ENCODE data around the gene ZBED2. TPM values are rescaled to one million over a fixed set of nuclear protein-coding genes. Genes with fewer than 3 reads are reported as not detected.

Gene ZBED2
- total RNA-seq, 2 donors from 2014 or later, result not detected

DNA sequence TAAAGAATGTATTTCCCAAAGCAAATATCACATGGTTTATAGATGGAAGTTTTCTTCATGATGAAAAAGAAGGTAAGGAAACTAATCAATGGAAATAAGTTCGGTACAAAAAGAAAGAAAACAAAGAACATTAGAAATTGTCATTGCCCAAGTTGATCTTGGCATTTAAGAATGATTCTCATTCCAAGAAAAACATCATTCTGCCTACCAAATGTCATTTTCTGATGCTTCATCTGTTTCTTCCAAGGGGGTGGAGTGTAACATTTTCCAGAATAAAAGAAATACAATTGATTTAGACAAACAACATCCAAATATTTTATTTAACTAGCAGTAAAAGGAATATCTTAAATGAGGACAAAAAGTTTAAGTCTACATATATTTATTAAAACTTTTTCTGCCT is 3.0 kb upstream of the ZBED2 start:
- Histone ChIP-seq H3K4me3 (no peak overlapping the region), H3K27me3 (replicated peaks; ENCODE audit: insufficient read depth) (no peaks in the 10 kb centered on the region), H3K27ac (no peak overlapping the region), H3K4me1 (ENCODE audit: control insufficient read depth in 1 of 2, low read depth in 2 of 2) (no peaks in the 10 kb centered on the region), H3K36me3 (no peaks in the 10 kb centered on the region), H3K9me3 (no peaks in the 10 kb centered on the region)
- DNase-seq (ENCODE audit: low spot score), result no peak
- TF ChIP-seq, protein P1, sequence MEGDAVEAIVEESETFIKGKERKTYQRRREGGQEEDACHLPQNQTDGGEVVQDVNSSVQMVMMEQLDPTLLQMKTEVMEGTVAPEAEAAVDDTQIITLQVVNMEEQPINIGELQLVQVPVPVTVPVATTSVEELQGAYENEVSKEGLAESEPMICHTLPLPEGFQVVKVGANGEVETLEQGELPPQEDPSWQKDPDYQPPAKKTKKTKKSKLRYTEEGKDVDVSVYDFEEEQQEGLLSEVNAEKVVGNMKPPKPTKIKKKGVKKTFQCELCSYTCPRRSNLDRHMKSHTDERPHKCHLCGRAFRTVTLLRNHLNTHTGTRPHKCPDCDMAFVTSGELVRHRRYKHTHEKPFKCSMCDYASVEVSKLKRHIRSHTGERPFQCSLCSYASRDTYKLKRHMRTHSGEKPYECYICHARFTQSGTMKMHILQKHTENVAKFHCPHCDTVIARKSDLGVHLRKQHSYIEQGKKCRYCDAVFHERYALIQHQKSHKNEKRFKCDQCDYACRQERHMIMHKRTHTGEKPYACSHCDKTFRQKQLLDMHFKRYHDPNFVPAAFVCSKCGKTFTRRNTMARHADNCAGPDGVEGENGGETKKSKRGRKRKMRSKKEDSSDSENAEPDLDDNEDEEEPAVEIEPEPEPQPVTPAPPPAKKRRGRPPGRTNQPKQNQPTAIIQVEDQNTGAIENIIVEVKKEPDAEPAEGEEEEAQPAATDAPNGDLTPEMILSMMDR (IDR thresholded peaks at IDR 0.05), result no peak
- no peak for ATAC-seq (ENCODE audit: insufficient number of reproducible peaks, low FRiP score, low read depth)

DNA sequence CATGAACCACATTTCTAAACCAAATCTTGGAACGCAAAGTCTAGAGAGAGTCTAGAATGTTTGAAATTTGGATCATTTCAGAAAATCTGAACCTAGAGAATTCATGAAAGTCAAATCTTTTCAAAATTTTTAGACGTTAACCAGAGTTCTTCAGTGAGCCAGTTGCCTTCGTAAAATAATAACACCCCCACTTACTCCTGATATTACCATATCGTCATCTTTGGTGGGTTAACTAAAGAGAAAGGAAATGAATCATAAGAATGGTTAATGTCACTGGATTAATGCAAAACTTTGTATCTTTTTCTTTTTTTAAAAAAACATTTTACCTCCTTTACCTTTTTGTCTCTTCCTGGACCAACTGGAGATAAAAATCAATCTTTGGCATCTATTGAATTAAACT is 1.2 kb upstream of the ZBED2 start:
- Histone ChIP-seq H3K36me3 (no peaks in the 10 kb centered on the region), H3K9me3 (no peaks in the 10 kb centered on the region), H3K27ac (no peak overlapping the region), H3K27me3 (replicated peaks; ENCODE audit: insufficient read depth) (no peaks in the 10 kb centered on the region), H3K4me3 (no peak overlapping the region), H3K4me1 (ENCODE audit: control insufficient read depth in 1 of 2, low read depth in 2 of 2) (no peaks in the 10 kb centered on the region)
- TF ChIP-seq, protein P1 (IDR thresholded peaks at IDR 0.05), result no peak
- DNase-seq (ENCODE audit: low spot score), result no peak
- no peak for ATAC-seq (ENCODE audit: insufficient number of reproducible peaks, low FRiP score, low read depth)

DNA sequence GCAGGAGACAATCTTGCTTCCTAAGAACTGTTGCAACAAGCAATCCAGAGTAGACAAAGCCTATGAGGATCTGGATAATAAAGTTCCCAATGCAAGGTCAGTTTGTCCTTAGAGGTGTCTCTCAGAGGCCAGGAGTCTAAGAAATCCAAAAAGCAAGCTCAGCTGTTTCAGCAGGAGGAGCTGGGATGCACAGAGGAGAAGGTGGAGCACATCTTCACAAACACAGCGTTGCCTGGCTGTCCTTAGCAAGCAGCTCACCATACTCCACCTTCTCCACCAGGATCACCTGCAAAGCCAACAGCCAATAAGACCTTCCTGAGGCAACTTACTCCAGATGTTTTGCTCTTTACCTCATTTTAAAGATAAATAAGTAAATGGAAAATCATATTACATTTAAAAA is 365 bp downstream of the ZBED2 start:
- Histone ChIP-seq H3K36me3 (no peaks in the 10 kb centered on the region), H3K4me3 (no peak overlapping the region), H3K9me3 (no peaks in the 10 kb centered on the region), H3K27me3 (replicated peaks; ENCODE audit: insufficient read depth) (no peaks in the 10 kb centered on the region), H3K27ac (no peak overlapping the region), H3K4me1 (ENCODE audit: control insufficient read depth in 1 of 2, low read depth in 2 of 2) (no peaks in the 10 kb centered on the region)
- ATAC-seq (ENCODE audit: insufficient number of reproducible peaks, low FRiP score, low read depth), result no peak
- DNase-seq (ENCODE audit: low spot score), result no peak
- TF ChIP-seq, protein P1 (IDR thresholded peaks at IDR 0.05), result no peak

DNA sequence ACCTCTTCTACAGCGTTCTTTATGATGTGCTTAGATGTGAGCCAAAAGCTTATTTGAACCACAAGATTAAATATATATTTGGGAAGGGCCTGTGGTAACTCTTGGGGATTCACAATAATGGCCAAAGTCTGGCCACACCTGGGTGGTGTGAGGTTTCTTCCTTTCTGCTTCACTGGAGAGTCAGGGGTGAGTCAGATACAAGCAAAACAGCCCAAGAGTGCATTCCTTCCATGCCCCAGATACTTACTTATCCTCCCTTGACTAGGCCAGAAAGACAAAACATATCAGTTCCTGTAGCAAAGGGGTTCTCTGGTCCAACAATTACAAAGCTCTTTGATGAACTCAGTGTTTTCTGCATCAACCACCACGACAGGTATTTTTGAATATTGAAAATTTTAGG is 941 bp downstream of the ZBED2 start:
- Histone ChIP-seq H3K9me3 (no peaks in the 10 kb centered on the region), H3K4me3 (no peak overlapping the region), H3K27ac (no peak overlapping the region), H3K27me3 (replicated peaks; ENCODE audit: insufficient read depth) (no peaks in the 10 kb centered on the region), H3K36me3 (no peaks in the 10 kb centered on the region), H3K4me1 (ENCODE audit: control insufficient read depth in 1 of 2, low read depth in 2 of 2) (no peaks in the 10 kb centered on the region)
- ATAC-seq (ENCODE audit: insufficient number of reproducible peaks, low FRiP score, low read depth) (no peak), DNase-seq (ENCODE audit: low spot score) (no peak)
- TF ChIP-seq, protein P1 (IDR thresholded peaks at IDR 0.05), result no peak

DNA sequence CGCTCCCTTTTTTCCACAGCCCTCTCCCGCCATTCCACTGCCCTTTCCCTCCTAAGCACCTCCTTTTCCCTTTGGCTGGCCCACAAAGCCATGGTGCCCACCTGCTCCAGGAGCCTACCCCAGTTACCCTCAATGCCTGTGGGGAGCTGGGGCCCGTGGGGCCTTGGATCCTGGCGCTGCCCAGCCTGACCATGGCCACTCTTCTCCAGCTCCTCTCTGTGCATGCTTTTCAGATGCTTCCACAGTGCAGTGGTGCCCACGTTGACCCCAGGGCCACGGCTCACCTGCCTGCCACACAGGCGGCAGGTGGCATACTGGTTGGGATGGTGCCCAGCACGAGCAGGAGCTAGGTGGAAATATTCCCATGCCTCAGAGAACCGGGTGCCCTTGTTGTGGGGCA is 1.5 kb downstream of the ZBED2 start:
- Histone ChIP-seq H3K9me3 (no peaks in the 10 kb centered on the region), H3K27ac (no peak overlapping the region), H3K27me3 (replicated peaks; ENCODE audit: insufficient read depth) (no peaks in the 10 kb centered on the region), H3K36me3 (no peaks in the 10 kb centered on the region), H3K4me3 (no peak overlapping the region), H3K4me1 (ENCODE audit: control insufficient read depth in 1 of 2, low read depth in 2 of 2) (no peaks in the 10 kb centered on the region)
- DNase-seq (ENCODE audit: low spot score) (no peak), ATAC-seq (ENCODE audit: insufficient number of reproducible peaks, low FRiP score, low read depth) (no peak)
- TF ChIP-seq, protein P1 (IDR thresholded peaks at IDR 0.05), result no peak
